Mammary epithelial cell (primary cell): Measurements from ENCODE around the gene SGSM2.

Experiments used
- CTCF ChIP-seq, 2 donors: IDR thresholded peaks in 1 of 2; conservative IDR thresholded peaks in 1 of 2; 2 replicates each; pipeline ENCODE4 v1.5.1; 2011 to 2012; ENCODE audit warnings: inconsistent platforms in 2 of 2, low read length in 2 of 2, mild to moderate bottlenecking in 2 of 2, control low read depth in 1 of 2, low read depth in 1 of 2; ENCODE audit not compliant: insufficient read depth in 1 of 2; ENCODE audit errors: extremely low read depth in 1 of 2
- EZH2 ChIP-seq: IDR thresholded peaks from 2 replicates; pipeline ENCODE4 v1.6.1; 2012; ENCODE audit warnings: low read length, inconsistent platforms, borderline replicate concordance

GRCh38 chr17:2400474-2400866, 63.2 kb downstream of the SGSM2 start:
- TF ChIP-seq CTCF (conservative IDR thresholded peaks at IDR 0.05 in 1 of 2, IDR thresholded peaks at IDR 0.05 in 1 of 2; ENCODE audit: extremely low read depth in 1 of 2, insufficient read depth in 1 of 2, low read depth in 1 of 2, low read length in 2 of 2) (no peak), EZH2 (no peak)
